Activated CD4-positive, CD25-positive, alpha-beta regulatory T cell treated with anti-CD3 and anti-CD28 coated beads, Interleukin-2, amount 50 U/mL, for 24 hours (primary cell): Measurements from ENCODE around the gene TADA2B.
"Not testable (repeated sequence)": the region's sequence is repeated elsewhere in the genome, so short reads cannot be mapped to it uniquely, and the experiment has no call there.

Source experiments
- ATAC-seq, 2 donors: fragments of 150-1000 bp; cut with Tn5 transposase; one replicate each; pipeline ENCODE4 v1.10.0; 2021; ENCODE audit warnings: mild to moderate bottlenecking in 1 of 2, moderate library complexity in 1 of 2

TADA2B gene

GRCh38 chr4:7083597-7084563 is 40.7 kb downstream of the TADA2B start:
- no peak for ATAC-seq

- ATAC-seq = not testable (repeated sequence)
Measured at GRCh38 chr4:7084564-7084961, 41.4 kb downstream of the TADA2B start.

- no peak for ATAC-seq
Measured at GRCh38 chr4:7086384-7086783, 43.2 kb downstream of the TADA2B start.

GRCh38 chr4:7087036-7087435 is 43.9 kb downstream of the TADA2B start:
- no peak for ATAC-seq

GRCh38 chr4:7089213-7089986 is 46.2 kb downstream of the TADA2B start:
- ATAC-seq = no peak

- ATAC-seq = no peak
Measured at GRCh38 chr4:7092026-7092425, 48.9 kb downstream of the TADA2B start.

- ATAC-seq = no peak
Measured at GRCh38 chr4:7094916-7095315, 51.7 kb downstream of the TADA2B start.

GRCh38 chr4:7095611-7096155 is 52.5 kb downstream of the TADA2B start:
- no peak for ATAC-seq

- ATAC-seq = no peak
Measured at GRCh38 chr4:7096236-7096635, 53.1 kb downstream of the TADA2B start.

GRCh38 chr4:7101692-7102515 is 58.7 kb downstream of the TADA2B start:
- ATAC-seq = peak; percentile 44 to 61

GRCh38 chr4:7102516-7102909 is 59.3 kb downstream of the TADA2B start:
- not testable (repeated sequence) for ATAC-seq

- peak; percentile 88 to 90 for ATAC-seq
Measured at GRCh38 chr4:7103031-7103606, 59.9 kb downstream of the TADA2B start.

- ATAC-seq = no peak
Measured at GRCh38 chr4:7103607-7104365, 60.6 kb downstream of the TADA2B start.

- ATAC-seq = no peak
Measured at GRCh38 chr4:7104366-7105031, 61.3 kb downstream of the TADA2B start.

- no peak for ATAC-seq
Measured at GRCh38 chr4:7105276-7105675, 62.1 kb downstream of the TADA2B start.

GRCh38 chr4:7107166-7107905 is 64.2 kb downstream of the TADA2B start:
- ATAC-seq = no peak
